Activated T-cell treated with anti-CD3 and anti-CD28 coated beads for 24 hours (primary cell): Measurements from ENCODE around the gene RTP5.

Source experiments
- DNase-seq: peaks from one replicate; pipeline ENCODE4 v3.0.0-alpha.2; 2020; ENCODE audit warnings: low read depth

RTP5 gene

GRCh38 chr2:241887806-241888522 is 18.4 kb downstream of the RTP5 start:
- no peak for DNase-seq

- no peak for DNase-seq
Measured at GRCh38 chr2:241888641-241889040, 19.1 kb downstream of the RTP5 start.

GRCh38 chr2:241890524-241891235 is 21.2 kb downstream of the RTP5 start:
- no peak for DNase-seq

GRCh38 chr2:241891315-241891987 is 21.9 kb downstream of the RTP5 start:
- no peak for DNase-seq

- no peak for DNase-seq
Measured at GRCh38 chr2:241891988-241892298, 22.4 kb downstream of the RTP5 start.

GRCh38 chr2:241892299-241893137 is 23.0 kb downstream of the RTP5 start:
- DNase-seq: no peak

- no peak for DNase-seq
Measured at GRCh38 chr2:241893265-241893664, 23.7 kb downstream of the RTP5 start.

GRCh38 chr2:241894056-241894641 is 24.6 kb downstream of the RTP5 start:
- DNase-seq: no peak

GRCh38 chr2:241894681-241895426 is 25.3 kb downstream of the RTP5 start:
- DNase-seq: no peak

GRCh38 chr2:241895427-241895711 is 25.8 kb downstream of the RTP5 start:
- DNase-seq: no peak

GRCh38 chr2:241895712-241896641 is 26.4 kb downstream of the RTP5 start:
- no peak for DNase-seq

GRCh38 chr2:241896746-241897201 is 27.2 kb downstream of the RTP5 start:
- no peak for DNase-seq

- no peak for DNase-seq
Measured at GRCh38 chr2:241897231-241897916, 27.8 kb downstream of the RTP5 start.

GRCh38 chr2:241898463-241899270 is 29.1 kb downstream of the RTP5 start:
- no peak for DNase-seq

GRCh38 chr2:241900251-241901017 is 30.9 kb downstream of the RTP5 start:
- DNase-seq: no peak

GRCh38 chr2:241901018-241901380 is 31.5 kb downstream of the RTP5 start:
- DNase-seq: no peak

- DNase-seq: no peak
Measured at GRCh38 chr2:241901500-241902351, 32.2 kb downstream of the RTP5 start.
